ENCODE measurements around the gene SPRED3. TPM values are rescaled to one million over a fixed set of nuclear protein-coding genes. Genes with fewer than 3 reads are reported as not detected.

Gene SPRED3
- total RNA-seq, 1 donor from 2014 or later = 2.4 TPM

DNA sequence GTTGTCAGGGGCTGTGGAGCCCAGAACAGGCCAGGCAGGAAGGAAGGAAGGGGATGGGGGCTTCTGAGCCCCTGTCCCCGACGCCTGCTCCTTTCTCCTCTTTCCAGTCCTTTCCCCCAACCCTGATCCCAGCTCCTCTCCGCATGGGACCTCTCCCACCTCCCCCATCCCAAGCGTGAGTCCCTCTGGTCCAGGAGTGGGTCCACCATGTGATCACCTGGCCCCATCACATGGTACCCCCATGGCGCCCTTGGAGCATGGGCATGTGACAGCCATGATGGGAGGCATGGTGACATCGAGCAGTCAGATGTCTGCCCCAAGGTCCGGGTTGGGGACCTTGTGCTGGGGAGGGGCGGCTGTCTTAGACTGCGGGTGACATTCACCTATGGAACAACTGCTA, 54.2 kb downstream of the SPRED3 start:
- POLR2A ChIA-PET = no interaction called here
- ATAC-seq (ENCODE audit: low read depth) (no peak), DNase-seq (no peak)
- TF ChIP-seq CTCF (IDR thresholded peaks at IDR 0.05) = no peak
- CTCF ChIA-PET = no interaction called here
- no peaks in the 10 kb centered on the region for H3K36me3 Mint-ChIP-seq (ENCODE audit: low read depth)
- intact Hi-C loops (cut with micrococcal nuclease) = no loop called here
- H3K27me3 Mint-ChIP-seq = peaks cover 18% of the 10 kb centered on the region
- H3K4me3 Mint-ChIP-seq = no peak overlapping the region
- peaks cover 2% of the 10 kb centered on the region for H3K4me1 Mint-ChIP-seq
- no peaks in the 10 kb centered on the region for H3K9me3 Mint-ChIP-seq
- no peak overlapping the region for H3K27ac Mint-ChIP-seq

DNA sequence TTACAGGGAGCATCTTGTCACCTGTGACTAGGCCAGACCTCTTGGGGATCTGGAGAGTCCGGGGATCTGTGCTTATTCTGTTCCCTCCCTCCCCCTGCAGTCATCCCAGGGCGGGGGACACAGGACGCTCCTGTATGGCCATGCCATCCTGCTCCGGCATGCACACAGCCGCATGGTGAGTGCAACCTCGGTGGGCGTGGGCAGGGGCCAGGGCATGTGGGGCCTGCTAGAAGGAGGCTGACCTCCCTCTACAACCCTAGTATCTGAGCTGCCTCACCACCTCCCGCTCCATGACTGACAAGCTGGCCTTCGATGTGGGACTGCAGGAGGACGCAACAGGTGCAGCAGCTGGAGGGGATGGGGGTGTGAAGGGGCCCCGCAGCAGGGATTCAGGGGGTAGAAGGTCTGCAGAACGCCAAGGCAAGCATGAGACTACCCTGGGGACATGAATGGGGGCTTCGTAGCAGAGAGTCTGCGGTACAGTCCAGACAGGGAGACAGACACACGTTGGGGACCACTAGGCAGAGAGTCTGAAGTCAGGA, 55.0 kb downstream of the SPRED3 start:
- H3K27ac Mint-ChIP-seq = no peak overlapping the region
- no peaks in the 10 kb centered on the region for H3K36me3 Mint-ChIP-seq (ENCODE audit: low read depth)
- H3K9me3 Mint-ChIP-seq = no peaks in the 10 kb centered on the region
- POLR2A ChIA-PET = no interaction called here
- peaks cover 17% of the 10 kb centered on the region for H3K27me3 Mint-ChIP-seq
- no peak overlapping the region for H3K4me3 Mint-ChIP-seq
- no peak for TF ChIP-seq CTCF (IDR thresholded peaks at IDR 0.05)
- no peak for DNase-seq
- CTCF ChIA-PET = no interaction called here
- H3K4me1 Mint-ChIP-seq = peaks cover 2% of the 10 kb centered on the region
- no peak for ATAC-seq (ENCODE audit: low read depth)
- intact Hi-C loops (cut with micrococcal nuclease) = no loop called here

- Mint-ChIP-seq H3K36me3 (ENCODE audit: low read depth) (no peaks in the 10 kb centered on the region), H3K4me1 (peaks cover 2% of the 10 kb centered on the region), H3K4me3 (no peak overlapping the region), H3K9me3 (no peaks in the 10 kb centered on the region), H3K27ac (no peak overlapping the region), H3K27me3 (peaks cover 17% of the 10 kb centered on the region)
- TF ChIP-seq CTCF (IDR thresholded peaks at IDR 0.05) = no peak
- POLR2A ChIA-PET = no interaction called here
- CTCF ChIA-PET = interaction anchor here (1.4 kb wide), 1 partner anchor 41 kb away, joined by 4 read pairs; the partner anchor contains the start of gene FAM98C
- ATAC-seq (ENCODE audit: low read depth) (no peak), DNase-seq (no peak)
- intact Hi-C loops (cut with micrococcal nuclease) = no loop called here
Observed at GRCh38 chr19:38444026-38444425, 55.5 kb downstream of the SPRED3 start.

- CTCF ChIA-PET = interaction anchor here (1.4 kb wide), 1 partner anchor 42 kb away, joined by 4 read pairs; the partner anchor contains the start of gene FAM98C
- no peak for DNase-seq
- Mint-ChIP-seq H3K36me3 (ENCODE audit: low read depth) (no peaks in the 10 kb centered on the region), H3K27ac (no peak overlapping the region), H3K9me3 (peaks cover 3% of the 10 kb centered on the region), H3K4me3 (no peak overlapping the region), H3K27me3 (peaks cover 17% of the 10 kb centered on the region), H3K4me1 (peaks cover 2% of the 10 kb centered on the region)
- no peak for ATAC-seq (ENCODE audit: low read depth)
- intact Hi-C loops (cut with micrococcal nuclease) = no loop called here
- POLR2A ChIA-PET = no interaction called here
- TF ChIP-seq CTCF (IDR thresholded peaks at IDR 0.05) = no peak
Observed at GRCh38 chr19:38445362-38445761, 56.9 kb downstream of the SPRED3 start.

GRCh38 chr19:38448225-38448624, 59.7 kb downstream of the SPRED3 start:
- Mint-ChIP-seq H3K27ac (no peak overlapping the region), H3K4me3 (no peak overlapping the region), H3K9me3 (peaks cover 3% of the 10 kb centered on the region), H3K27me3 (peaks cover 7% of the 10 kb centered on the region), H3K36me3 (ENCODE audit: low read depth) (no peaks in the 10 kb centered on the region), H3K4me1 (no peaks in the 10 kb centered on the region)
- intact Hi-C loops (cut with micrococcal nuclease) = no loop called here
- no peak for ATAC-seq (ENCODE audit: low read depth)
- TF ChIP-seq CTCF (IDR thresholded peaks at IDR 0.05) = no peak
- no peak for DNase-seq
- ChIA-PET CTCF (no interaction called here), POLR2A (no interaction called here)

Other genes starting within 250 kb of the SPRED3 start
- gene DPF1, start 164.5 kb upstream of the SPRED3 start, total RNA-seq = not detected in 2 replicates
- gene PPP1R14A, start 132.3 kb upstream of the SPRED3 start, total RNA-seq = 17.2 and 17.4 TPM in 2 replicates
- 70.3 and 73.4 TPM in 2 replicates for gene SPINT2, start 124.1 kb upstream of the SPRED3 start, total RNA-seq
- 0.58 TPM in 1 of 2 replicates, not detected in the other for gene C19orf33, start 84.4 kb upstream of the SPRED3 start, total RNA-seq
- gene YIF1B, start 72.8 kb upstream of the SPRED3 start, total RNA-seq = 28.7 and 30.1 TPM in 2 replicates
- gene KCNK6, start 68.9 kb upstream of the SPRED3 start, total RNA-seq = 3.2 and 4.7 TPM in 2 replicates
- gene CATSPERG, start 52.9 kb upstream of the SPRED3 start, total RNA-seq = 11.8 and 22.8 TPM in 2 replicates
- gene PSMD8, start 14.1 kb upstream of the SPRED3 start, total RNA-seq = 134 and 138 TPM in 2 replicates
- gene GGN, start 663 bp upstream of the SPRED3 start, total RNA-seq = 0.22 and 1.2 TPM in 2 replicates
- 38.3 and 40.0 TPM in 2 replicates for gene FAM98C, start 14.4 kb downstream of the SPRED3 start, total RNA-seq
- gene RASGRP4, start 37.5 kb downstream of the SPRED3 start, total RNA-seq = 3.2 and 3.6 TPM in 2 replicates
- gene RYR1, start 45.0 kb downstream of the SPRED3 start, total RNA-seq = 4.1 and 5.1 TPM in 2 replicates
- gene MAP4K1, start 229.3 kb downstream of the SPRED3 start, total RNA-seq = 379 and 388 TPM in 2 replicates
- 344 and 385 TPM in 2 replicates for gene EIF3K, start 230.5 kb downstream of the SPRED3 start, total RNA-seq